Small intestine (tissue), 7 donors: Measurements from ENCODE around the gene GPT2. TPM values are rescaled to one million over a fixed set of nuclear protein-coding genes. Genes with fewer than 3 reads are reported as not detected.
A peak's percentile ranks its signal among the peaks of the same experiment; 100 is the strongest.

Source experiments
- DNase-seq, 2 donors: peaks; one replicate each; pipeline versions ENCODE4 v3.0.0 to v3.0.0-alpha.2; 2013
- FAIRE-seq: peaks from 2 replicates; lab custom pipeline; 2012; peaks lifted over from hg19 to GRCh38; lab: Jason Lieb, UNC
- H3K27ac ChIP-seq, 3 donors: one replicate each; pipeline ENCODE4 v1.5.1; 2013; ENCODE audit warnings: low read length in 2 of 3, mild to moderate bottlenecking in 2 of 3, control low read depth in 1 of 3, inconsistent platforms in 1 of 3, low read depth in 1 of 3, moderate library complexity in 1 of 3
- H3K27me3 ChIP-seq, 3 donors: one replicate each; pipeline ENCODE4 v1.6.1; 2013; ENCODE audit warnings: low read length in 3 of 3, inconsistent platforms in 1 of 3; ENCODE audit not compliant: control insufficient read depth in 3 of 3, insufficient read depth in 3 of 3
- H3K36me3 ChIP-seq, 3 donors: one replicate each; pipeline ENCODE4 v1.6.1; 2013; ENCODE audit warnings: low read length in 3 of 3, inconsistent platforms in 1 of 3, low read depth in 1 of 3, mild to moderate bottlenecking in 1 of 3, moderate library complexity in 1 of 3; ENCODE audit not compliant: control insufficient read depth in 3 of 3, insufficient read depth in 2 of 3
- H3K4me1 ChIP-seq, 3 donors: one replicate each; pipeline ENCODE4 v1.6.1; 2013; ENCODE audit warnings: low read length in 2 of 3, inconsistent platforms in 1 of 3, low read depth in 1 of 3, mild to moderate bottlenecking in 1 of 3, moderate library complexity in 1 of 3; ENCODE audit not compliant: control insufficient read depth in 3 of 3, insufficient read depth in 2 of 3
- H3K4me3 ChIP-seq, 3 donors: one replicate each; pipeline ENCODE4 v1.5.1; 2013; ENCODE audit warnings: low read length in 3 of 3, control low read depth in 1 of 3, inconsistent platforms in 1 of 3, low read depth in 1 of 3, mild to moderate bottlenecking in 1 of 3, moderate library complexity in 1 of 3
- H3K9me3 ChIP-seq, 2 donors: one replicate each; pipeline ENCODE4 v1.6.1; 2013; ENCODE audit warnings: low read depth in 1 of 2, low read length in 1 of 2; ENCODE audit not compliant: control insufficient read depth in 2 of 2, insufficient read depth in 1 of 2
- WGBS, 3 donors: extraction: QIAGEN DNeasy Blood & Tissue Kit; methylation state at CpG; one replicate each; pipeline ENCODE4 v1.1.7; 2013; 5-methylcytosine and 5-hydroxymethylcytosine counted together
- polyA plus RNA-seq, 4 donors: library from polyadenylated mRNA; stranded (reverse) in 3 of 4; unstranded in 1 of 4; fragments of 200-250 nt in 3 of 4; fragments of 120-200 nt in 1 of 4; gene quantifications; one replicate each; pipeline versions ENCODE4 v1.2.1 to v1.2.3, GENCODE V29; 2013
- donor health status: healthy with polysubstance abuse.
- donor health status: control.
- donor health status: control.
- donor health status: Bipolar disorder and iron deficiency.
- donor health status: healthy.

The GPT2 gene
- polyA plus RNA-seq, 4 donors, result 2.2 to 25.4 (median 7.4) TPM

- H3K27ac ChIP-seq, result peak overlapping the region in 1 of 3 donors; percentile 11
These were observed 35.0 kb downstream of the GPT2 start for GRCh38 chr16:46918905-46919792.

GRCh38 chr16:46920402-46921068 is 36.4 kb downstream of the GPT2 start:
- Histone ChIP-seq H3K4me3 (no peak overlapping the region), H3K27ac (no peak overlapping the region), H3K36me3 (peaks cover 0 to 14% (median 5%) of the 10 kb centered on the region in 3 donors), H3K9me3 (no peaks in the 10 kb centered on the region), H3K27me3 (no peaks in the 10 kb centered on the region), H3K4me1 (no peaks in the 10 kb centered on the region)
- DNase-seq (peak in 1 of 2 donors; percentile 60), FAIRE-seq (no peak)
- 19 to 56% (median 28%) methylated on average over 9 of the region's 9 CpGs for WGBS, 3 donors

More at GRCh38 chr16:46918905-46919792, 35.0 kb downstream of the GPT2 start:
- Histone ChIP-seq H3K9me3 (no peaks in the 10 kb centered on the region), H3K27me3 (no peaks in the 10 kb centered on the region), H3K4me3 (no peak overlapping the region), H3K4me1 (no peaks in the 10 kb centered on the region), H3K36me3 (peaks cover 0 to 11% (median 2%) of the 10 kb centered on the region in 3 donors)
- DNase-seq, result peak; percentile 32 to 56
- FAIRE-seq, result no peak
- WGBS, 3 donors, result 11 to 47% (median 29%) methylated on average over 21 of the region's 21 CpGs

GRCh38 chr16:46922239-46922638 is 38.1 kb downstream of the GPT2 start:
- no peaks in the 10 kb centered on the region for H3K4me1 ChIP-seq
- H3K27ac ChIP-seq, result no peak overlapping the region
- no peaks in the 10 kb centered on the region for H3K27me3 ChIP-seq
- peak in 1 of 2 donors; percentile 11 for DNase-seq
- WGBS, 3 donors, result 40 to 77% (median 63%) methylated on average over 9 to 10 of the region's 10 CpGs
- no peaks in the 10 kb centered on the region for H3K9me3 ChIP-seq
- H3K36me3 ChIP-seq, result peaks cover 0 to 13% (median 6%) of the 10 kb centered on the region in 3 donors
- no peak overlapping the region for H3K4me3 ChIP-seq
- FAIRE-seq, result no peak

GRCh38 chr16:46923513-46924295 is 39.5 kb downstream of the GPT2 start:
- no peak overlapping the region for H3K4me3 ChIP-seq
- 85 to 91% (median 88%) methylated on average over 19 of the region's 19 CpGs for WGBS, 3 donors
- FAIRE-seq, result no peak
- H3K4me1 ChIP-seq, result no peaks in the 10 kb centered on the region
- H3K36me3 ChIP-seq, result peaks cover 0 to 13% (median 6%) of the 10 kb centered on the region in 3 donors
- H3K9me3 ChIP-seq, result no peaks in the 10 kb centered on the region
- no peaks in the 10 kb centered on the region for H3K27me3 ChIP-seq
- no peak for DNase-seq
- no peak overlapping the region for H3K27ac ChIP-seq

GRCh38 chr16:46924402-46924801 is 40.2 kb downstream of the GPT2 start:
- no peak for FAIRE-seq
- no peaks in the 10 kb centered on the region for H3K27me3 ChIP-seq
- 87 to 94% (median 93%) methylated on average over 6 of the region's 6 CpGs for WGBS, 3 donors
- no peak overlapping the region for H3K27ac ChIP-seq
- DNase-seq, result no peak
- H3K9me3 ChIP-seq, result no peaks in the 10 kb centered on the region
- peaks cover 0 to 10% (median 6%) of the 10 kb centered on the region in 3 donors for H3K36me3 ChIP-seq
- no peaks in the 10 kb centered on the region for H3K4me1 ChIP-seq
- no peak overlapping the region for H3K4me3 ChIP-seq

- WGBS, 3 donors, result 91 to 93% (median 93%) methylated on average over 13 of the region's 13 CpGs
- Histone ChIP-seq H3K36me3 (peaks cover 0 to 10% (median 6%) of the 10 kb centered on the region in 3 donors), H3K9me3 (no peaks in the 10 kb centered on the region), H3K4me1 (peaks cover 0 to 2% (median 0%) of the 10 kb centered on the region in 3 donors), H3K4me3 (no peak overlapping the region), H3K27ac (no peak overlapping the region), H3K27me3 (no peaks in the 10 kb centered on the region)
- FAIRE-seq, result no peak
- DNase-seq, result no peak
These were observed 42.5 kb downstream of the GPT2 start for GRCh38 chr16:46926470-46927225.

GRCh38 chr16:46927273-46927672 is 43.1 kb downstream of the GPT2 start:
- WGBS, 3 donors, result 88 to 97% (median 92%) methylated on average over 8 of the region's 8 CpGs
- Histone ChIP-seq H3K36me3 (peaks cover 0 to 8% (median 5%) of the 10 kb centered on the region in 3 donors), H3K4me3 (no peak overlapping the region), H3K9me3 (no peaks in the 10 kb centered on the region), H3K27me3 (no peaks in the 10 kb centered on the region), H3K27ac (no peak overlapping the region), H3K4me1 (peaks cover 0 to 2% (median 0%) of the 10 kb centered on the region in 3 donors)
- DNase-seq, result no peak
- FAIRE-seq, result no peak
